Calu3 (cell line): ENCODE measurements around the gene PTOV1. TPM values are rescaled to one million over a fixed set of nuclear protein-coding genes. Genes with fewer than 3 reads are reported as not detected.
A peak's percentile ranks its signal among the peaks of the same experiment; 100 is the strongest.

ENCODE experiments used
- BruUV-seq: library from RNA; stranded (reverse); fragments of 400-500 nt; replicated peaks from 2 replicates; lab custom pipeline; 2021; lab: Mats Ljungman, UMichigan
- CTCF ChIA-PET: fragments of 300-600 bp; sonication (Branson Sonifier 250); formaldehyde crosslinking; loops from one replicate; lab custom pipeline; 2022; ENCODE audit warnings: antibody characterized with exemption; lab: Charles Lee
- DNase-seq: peaks from one replicate; pipeline ENCODE4 v3.0.0; 2022
- H3K27ac Mint-ChIP-seq: one replicate; pipeline ENCODE4 v1.8.0; 2022; ENCODE audit warnings: mixed read lengths; ENCODE audit not compliant: unreplicated experiment
- H3K27me3 Mint-ChIP-seq: one replicate; pipeline ENCODE4 v1.8.0; 2022; ENCODE audit warnings: mixed read lengths; ENCODE audit not compliant: unreplicated experiment
- H3K36me3 Mint-ChIP-seq: one replicate; pipeline ENCODE4 v1.8.0; 2022; ENCODE audit warnings: mild to moderate bottlenecking, moderate library complexity, mixed read lengths; ENCODE audit not compliant: insufficient read depth, unreplicated experiment
- H3K4me1 Mint-ChIP-seq: one replicate; pipeline ENCODE4 v1.8.0; 2022; ENCODE audit warnings: mild to moderate bottlenecking, low read depth, mixed read lengths; ENCODE audit not compliant: unreplicated experiment
- H3K4me3 Mint-ChIP-seq: one replicate; pipeline ENCODE4 v1.8.0; 2022; ENCODE audit warnings: mild to moderate bottlenecking, low read depth, moderate library complexity, mixed read lengths; ENCODE audit not compliant: unreplicated experiment
- H3K9me3 Mint-ChIP-seq: one replicate; pipeline ENCODE4 v1.8.0; 2022; ENCODE audit warnings: low read depth, mixed read lengths; ENCODE audit not compliant: unreplicated experiment
- CTCF ChIP-seq: fragments of 200-600 bp; IDR thresholded peaks from one replicate; pipeline ENCODE4 v1.8.0; 2022; ENCODE audit warnings: antibody characterized with exemption; ENCODE audit not compliant: unreplicated experiment
- intact Hi-C: fragments of 100-400 bp; cut with micrococcal nuclease; formaldehyde crosslinking; loops from one replicate; pipeline ENCODE4 v1.10.0; 2022; ENCODE audit not compliant: unreplicated experiment
- total RNA-seq: library from RNA; stranded (reverse); gene quantifications from 2 replicates; pipeline ENCODE4 v1.2.3, GENCODE V29; 2022

The PTOV1 gene
- total RNA-seq, 1 experiment from 2014 or later: 256 TPM

- Mint-ChIP-seq H3K9me3 (no peaks in the 10 kb centered on the region), H3K4me1 (peaks cover 26% of the 10 kb centered on the region), H3K27me3 (no peaks in the 10 kb centered on the region), H3K4me3 (no peak overlapping the region), H3K27ac (no peak overlapping the region), H3K36me3 (peaks cover 11% of the 10 kb centered on the region)
- CTCF ChIA-PET: interaction anchor here (0.6 kb wide), 1 partner anchor 930 kb away, joined by 3 read pairs; no protein-coding TSS in a partner anchor
- BruUV-seq: no TSS peak
- intact Hi-C loops: no loop called here
- TF ChIP-seq CTCF: no peak
- DNase-seq: no peak
Observed at GRCh38 chr19:49874503-49875157, 23.7 kb downstream of the PTOV1 start.

GRCh38 chr19:49875177-49875576, 24.2 kb downstream of the PTOV1 start:
- CTCF ChIA-PET: interaction anchor here (1.2 kb wide), 1 partner anchor 8 kb away, joined by 3 read pairs; no protein-coding TSS in a partner anchor
- Mint-ChIP-seq H3K36me3 (peaks cover 11% of the 10 kb centered on the region), H3K27ac (no peak overlapping the region), H3K27me3 (no peaks in the 10 kb centered on the region), H3K4me3 (no peak overlapping the region), H3K4me1 (peaks cover 21% of the 10 kb centered on the region), H3K9me3 (no peaks in the 10 kb centered on the region)
- BruUV-seq: no TSS peak
- DNase-seq: no peak
- intact Hi-C loops: no loop called here
- no peak for TF ChIP-seq CTCF

- no peaks in the 10 kb centered on the region for H3K9me3 Mint-ChIP-seq
- peaks cover 17% of the 10 kb centered on the region for H3K4me1 Mint-ChIP-seq
- no peak for TF ChIP-seq CTCF
- H3K4me3 Mint-ChIP-seq: no peak overlapping the region
- H3K27ac Mint-ChIP-seq: no peak overlapping the region
- intact Hi-C loops: no loop called here
- CTCF ChIA-PET: interaction anchor here (1.2 to 1.3 kb wide), 2 partner anchors 9 to 22 kb away, joined by 3 read pairs; no protein-coding TSS in a partner anchor
- peak; percentile 69 for DNase-seq
- BruUV-seq: TSS peak; percentile 54
- H3K27me3 Mint-ChIP-seq: no peaks in the 10 kb centered on the region
- peaks cover 11% of the 10 kb centered on the region for H3K36me3 Mint-ChIP-seq
Observed at GRCh38 chr19:49875857-49876421, 25.0 kb downstream of the PTOV1 start.

- CTCF ChIA-PET: interaction anchor here (1.2 to 1.3 kb wide), 2 partner anchors 10 to 21 kb away, joined by 3 read pairs; no protein-coding TSS in a partner anchor
- peaks cover 11% of the 10 kb centered on the region for H3K36me3 Mint-ChIP-seq
Observed at GRCh38 chr19:49876422-49877019, 25.6 kb downstream of the PTOV1 start.

More at GRCh38 chr19:49876422-49877019, 25.6 kb downstream of the PTOV1 start:
- TF ChIP-seq CTCF: no peak
- H3K27me3 Mint-ChIP-seq: no peaks in the 10 kb centered on the region
- no TSS peak for BruUV-seq
- H3K27ac Mint-ChIP-seq: no peak overlapping the region
- intact Hi-C loops: no loop called here
- DNase-seq: peak; percentile 99
- no peaks in the 10 kb centered on the region for H3K9me3 Mint-ChIP-seq
- H3K4me1 Mint-ChIP-seq: peaks cover 17% of the 10 kb centered on the region
- H3K4me3 Mint-ChIP-seq: no peak overlapping the region
